ENCODE results near the gene PTPRG.

- TF ChIP-seq EZH2 (IDR thresholded peaks at IDR 0.05; ENCODE audit: borderline replicate concordance) (no peak), CTCF (IDR thresholded peaks at IDR 0.05; ENCODE audit: poor library complexity) (no peak)
These were observed 280.6 kb downstream of the PTPRG start for GRCh38 chr3:61841988-61842387.
